Upper lobe of left lung (tissue), 4 donors: ENCODE results near the gene POU2AF3.
"Not testable (repeated sequence)": the region's sequence is repeated elsewhere in the genome, so short reads cannot be mapped to it uniquely, and the experiment has no call there.

Source experiments
- CTCF ChIP-seq, 6 experiments: fragments of 450-650 bp in 4 of 6; fragments of 200-600 bp in 2 of 6; sonication (generic) in 2 of 6; IDR thresholded peaks; one replicate each; pipeline ENCODE4 v1.5.1; 2016 to 2019; ENCODE audit warnings: antibody characterized with exemption in 6 of 6
- EP300 ChIP-seq, 4 donors: sonication (generic); formaldehyde crosslinking; IDR thresholded peaks; one replicate each; pipeline ENCODE4 v1.5.1; 2017; ENCODE audit warnings: antibody characterized with exemption in 4 of 4, control low read depth in 2 of 4
- POLR2A ChIP-seq, 4 donors: fragments of 450-650 bp; IDR thresholded peaks; one replicate each; pipeline ENCODE4 v1.5.1; 2016 to 2017; ENCODE audit warnings: antibody characterized with exemption in 4 of 4, mild to moderate bottlenecking in 2 of 4
- POLR2AphosphoS5 ChIP-seq, 2 donors: sonication (generic); formaldehyde crosslinking; IDR thresholded peaks; one replicate each; pipeline ENCODE4 v1.5.1; 2017; ENCODE audit warnings: antibody characterized with exemption in 2 of 2

- not testable (repeated sequence) for TF ChIP-seq CTCF, POLR2A, POLR2AphosphoS5, EP300 (IDR thresholded peaks at IDR 0.05)
These were observed 30.0 kb upstream of the POU2AF3 start for GRCh38 chr11:111268303-111268702.
